ENCODE measurements around the gene NRAP. TPM values are rescaled to one million over a fixed set of nuclear protein-coding genes. Genes with fewer than 3 reads are reported as not detected.

The NRAP gene
- total and polyA plus RNA-seq, 4 donors: 0.02 to 0.04 TPM; not detected in 2

- Histone ChIP-seq H3K4me1 (ENCODE audit: control insufficient read depth in 5 of 5, insufficient read depth in 5 of 5, low read length in 5 of 5) (peaks cover 0 to 8% (median 0%) of the 10 kb centered on the region in 5 donors), H3K27me3 (ENCODE audit: control insufficient read depth in 3 of 3, insufficient read depth in 3 of 3, low read length in 2 of 3) (no peaks in the 10 kb centered on the region)
- 0 to 43% methylated on average over 1 of the region's 1 CpG for WGBS, 2 donors
Measured at GRCh38 chr10:113565364-113565763, 98.5 kb downstream of the NRAP start.

GRCh38 chr10:113563306-113564088 lies 100.3 kb downstream of the NRAP start:
- Histone ChIP-seq H3K4me3 (no peak overlapping the region), H3K27me3 (ENCODE audit: control insufficient read depth in 3 of 3, insufficient read depth in 3 of 3, low read length in 2 of 3) (no peaks in the 10 kb centered on the region), H3K36me3 (ENCODE audit: control insufficient read depth in 4 of 4, insufficient read depth in 4 of 4, low read length in 4 of 4) (no peaks in the 10 kb centered on the region), H3K4me1 (ENCODE audit: control insufficient read depth in 5 of 5, insufficient read depth in 5 of 5, low read length in 5 of 5) (peaks cover 0 to 8% (median 0%) of the 10 kb centered on the region in 5 donors), H3K9ac (ENCODE audit: insufficient read depth in 1 of 2, low read length in 2 of 2) (peak overlapping the region in 1 of 2 donors; percentile 83), H3K9me3 (ENCODE audit: control insufficient read depth in 4 of 4, insufficient read depth in 3 of 4, low read length in 3 of 4) (no peaks in the 10 kb centered on the region), H3K27ac (ENCODE audit: low read depth in 1 of 2, low read length in 1 of 2) (no peak overlapping the region)
- ATAC-seq (ENCODE audit: insufficient read depth, low FRiP score) (peak; percentile 91), DNase-seq (peak; percentile 84 to 87 (median 85))
- 10 to 14% methylated on average over 18 of the region's 18 CpGs for WGBS, 2 donors
- TF ChIP-seq CTCF (IDR thresholded peaks at IDR 0.05; ENCODE audit: control extremely low read depth, extremely low read depth): peak; percentile 94

More at GRCh38 chr10:113565364-113565763, 98.5 kb downstream of the NRAP start:
- Histone ChIP-seq H3K27ac (ENCODE audit: low read depth in 1 of 2, low read length in 1 of 2) (no peak overlapping the region), H3K9me3 (ENCODE audit: control insufficient read depth in 4 of 4, insufficient read depth in 3 of 4, low read length in 3 of 4) (no peaks in the 10 kb centered on the region), H3K36me3 (ENCODE audit: control insufficient read depth in 4 of 4, insufficient read depth in 4 of 4, low read length in 4 of 4) (no peaks in the 10 kb centered on the region), H3K9ac (ENCODE audit: insufficient read depth in 1 of 2, low read length in 2 of 2) (no peak overlapping the region), H3K4me3 (no peak overlapping the region)
- no peak for ATAC-seq (ENCODE audit: insufficient read depth, low FRiP score)
- DNase-seq: no peak
- no peak for TF ChIP-seq CTCF (IDR thresholded peaks at IDR 0.05; ENCODE audit: control extremely low read depth, extremely low read depth)

- H3K4me1 ChIP-seq (ENCODE audit: control insufficient read depth in 5 of 5, insufficient read depth in 5 of 5, low read length in 5 of 5): peaks cover 0 to 11% (median 3%) of the 10 kb centered on the region in 5 donors
- H3K27me3 ChIP-seq (ENCODE audit: control insufficient read depth in 3 of 3, insufficient read depth in 3 of 3, low read length in 2 of 3): no peaks in the 10 kb centered on the region
- ATAC-seq (ENCODE audit: insufficient read depth, low FRiP score) (no peak), DNase-seq (no peak)
- no peaks in the 10 kb centered on the region for H3K9me3 ChIP-seq (ENCODE audit: control insufficient read depth in 4 of 4, insufficient read depth in 3 of 4, low read length in 3 of 4)
- no peaks in the 10 kb centered on the region for H3K36me3 ChIP-seq (ENCODE audit: control insufficient read depth in 4 of 4, insufficient read depth in 4 of 4, low read length in 4 of 4)
- no peak for TF ChIP-seq CTCF (IDR thresholded peaks at IDR 0.05; ENCODE audit: control extremely low read depth, extremely low read depth)
- no peak overlapping the region for H3K4me3 ChIP-seq
- WGBS, 2 donors: 91 to 93% methylated on average over 5 of the region's 5 CpGs
- no peak overlapping the region for H3K9ac ChIP-seq (ENCODE audit: insufficient read depth in 1 of 2, low read length in 2 of 2)
- no peak overlapping the region for H3K27ac ChIP-seq (ENCODE audit: low read depth in 1 of 2, low read length in 1 of 2)
Measured at GRCh38 chr10:113562704-113563103, 101.1 kb downstream of the NRAP start.

Data from lung (tissue), 12 donors.